Endothelial cell of umbilical vein (primary cell): Measurements from ENCODE around the gene TEAD4. TPM values are rescaled to one million over a fixed set of nuclear protein-coding genes. Genes with fewer than 3 reads are reported as not detected.

Source experiments
- BruUV-seq: library from RNA; stranded (reverse); fragments of 400-500 nt; replicated peaks from 2 replicates; lab custom pipeline; 2021; lab: Mats Ljungman, UMichigan
- CTCF ChIA-PET: fragments of 300-600, 350-600 bp; sonication (Branson Sonifier 250); formaldehyde crosslinking; loops from one replicate; lab custom pipeline; 2021; ENCODE audit warnings: antibody characterized with exemption, inconsistent platforms; lab: Charles Lee
- POLR2A ChIA-PET: fragments of 300-600, 350-600 bp; sonication (Branson Sonifier 250); formaldehyde crosslinking; loops from one replicate; lab custom pipeline; 2021; ENCODE audit warnings: antibody characterized with exemption, inconsistent platforms; lab: Charles Lee
- DNase-seq: peaks from one replicate; pipeline ENCODE4 v3.0.0-alpha.2; 2011; ENCODE audit warnings: low read depth, low spot score
- FAIRE-seq: peaks from 2 replicates; lab custom pipeline; 2011; peaks lifted over from hg19 to GRCh38; lab: Jason Lieb, UNC
- H2AFZ ChIP-seq: 2 replicates; pipeline ENCODE4 v1.6.0; 2012; ENCODE audit warnings: low read depth, low read length, control low read depth, inconsistent platforms
- H3K27ac ChIP-seq: 2 replicates; pipeline ENCODE4 v1.5.1; 2011; ENCODE audit warnings: low read depth, mild to moderate bottlenecking, control low read depth, low read length, moderate library complexity; ENCODE audit not compliant: insufficient read depth
- H3K27me3 ChIP-seq, 2 experiments: 2 replicates each; pipeline versions ENCODE4 v1.6.0 to v1.6.1; 2011; ENCODE audit warnings: low read length in 2 of 2, mixed read lengths in 1 of 2; ENCODE audit not compliant: control insufficient read depth in 2 of 2, insufficient read depth in 2 of 2
- H3K36me3 ChIP-seq, 2 experiments: 2 replicates in 1 of 2; 3 replicates in 1 of 2; pipeline ENCODE4 v1.5.1; 2011; ENCODE audit warnings: low read length in 2 of 2, mild to moderate bottlenecking in 1 of 2, moderate library complexity in 1 of 2; ENCODE audit not compliant: control insufficient read depth in 2 of 2, insufficient read depth in 2 of 2; ENCODE audit errors: extremely low read depth in 1 of 2
- H3K4me1 ChIP-seq: 3 replicates; pipeline ENCODE4 v1.5.1; 2011; ENCODE audit warnings: mild to moderate bottlenecking, low read length; ENCODE audit not compliant: control insufficient read depth, insufficient read depth; ENCODE audit errors: extremely low read depth
- H3K4me2 ChIP-seq: 2 replicates; pipeline ENCODE4 v1.6.1; 2011; ENCODE audit warnings: low read length, control low read depth, mixed read lengths; ENCODE audit not compliant: insufficient read depth
- H3K4me3 ChIP-seq, 3 experiments: fragments of 200-600 bp in 1 of 3; sonication (generic), shearing (Covaris generic) in 1 of 3; replicated peaks in 1 of 3; 2 replicates each; pipeline ENCODE4 v1.5.1; 2011 to 2016; ENCODE audit warnings: control low read depth in 3 of 3, low read length in 3 of 3, mild to moderate bottlenecking in 2 of 3, inconsistent platforms in 1 of 3, low read depth in 1 of 3, moderate library complexity in 1 of 3; ENCODE audit not compliant: insufficient read depth in 1 of 3
- H3K79me2 ChIP-seq: 2 replicates; pipeline ENCODE4 v1.6.0; 2012; ENCODE audit warnings: low read length, inconsistent platforms; ENCODE audit not compliant: control insufficient read depth, insufficient read depth
- H3K9ac ChIP-seq: replicated peaks from 2 replicates; pipeline ENCODE3; 2011; ENCODE audit warnings: low read length, control low read depth; ENCODE audit not compliant: insufficient read depth; ENCODE audit errors: extremely low read depth
- H3K9me1 ChIP-seq: replicated peaks from 3 replicates; pipeline ENCODE4 v1.6.0; 2011; ENCODE audit warnings: mild to moderate bottlenecking, low read length; ENCODE audit not compliant: control insufficient read depth, insufficient read depth; ENCODE audit errors: extremely low read depth
- H3K9me3 ChIP-seq: replicated peaks from 2 replicates; pipeline ENCODE4 v1.5.1; 2012; ENCODE audit warnings: low read length, inconsistent platforms; ENCODE audit not compliant: control insufficient read depth, insufficient read depth
- H4K20me1 ChIP-seq: replicated peaks from 2 replicates; pipeline ENCODE3; 2011; ENCODE audit warnings: mild to moderate bottlenecking, low read length; ENCODE audit not compliant: control insufficient read depth, insufficient read depth; ENCODE audit errors: extremely low read depth
- FOS ChIP-seq: IDR thresholded peaks from 2 replicates; pipeline ENCODE4 v1.6.1; 2011; ENCODE audit warnings: mild to moderate bottlenecking, low read length, moderate library complexity, borderline replicate concordance; ENCODE audit not compliant: insufficient read depth
- GATA2 ChIP-seq: IDR thresholded peaks from 2 replicates; pipeline ENCODE4 v1.7.0; 2011; ENCODE audit warnings: low read depth, mild to moderate bottlenecking, moderate library complexity, mixed read lengths, low read length; ENCODE audit not compliant: insufficient read length, insufficient read depth
- JUN ChIP-seq: IDR thresholded peaks from 2 replicates; pipeline ENCODE4 v1.6.1; 2011; ENCODE audit warnings: borderline replicate concordance, low read depth; ENCODE audit not compliant: insufficient read length, insufficient read depth
- MYC ChIP-seq: IDR thresholded peaks from one replicate; pipeline ENCODE4 v1.6.1; 2011; ENCODE audit warnings: mild to moderate bottlenecking, low read depth, low read length
- POLR2A ChIP-seq: IDR thresholded peaks from 2 replicates; pipeline ENCODE4 v1.6.1; 2012; ENCODE audit warnings: low read depth, mild to moderate bottlenecking, control low read depth, low read length
- POLR2AphosphoS5 ChIP-seq: IDR thresholded peaks from 2 replicates; pipeline ENCODE4 v1.6.1; 2012; ENCODE audit warnings: low read depth, mild to moderate bottlenecking, control low read depth, low read length, moderate library complexity; ENCODE audit not compliant: insufficient read depth
- dilution Hi-C: fragments of 300-500 bp; cut with MboI; formaldehyde crosslinking; loops from one replicate; pipeline ENCODE4 v1.15.0; 2019; ENCODE audit warnings: low sequenced_read_pairs; ENCODE audit not compliant: extremely low pct_ligation_motif_present
- intact Hi-C: fragments of 100-400 bp; cut with micrococcal nuclease; formaldehyde crosslinking; loops from one replicate; pipeline ENCODE4 v1.10.0; 2022
- polyA plus RNA-seq, 4 experiments: library from polyadenylated mRNA; depleted of rRNA in 3 of 4; stranded (reverse) in 3 of 4; unstranded in 1 of 4; fragments of >200 nt; gene quantifications; 2 replicates each; pipeline versions ENCODE4 v1.2.1 to v1.2.3, GENCODE V29; 2011 to 2012; ENCODE audit warnings: missing spikeins in 1 of 4
- total RNA-seq: library from RNA; stranded (reverse); gene quantifications from 2 replicates; pipeline ENCODE4 v1.2.3, GENCODE V29; 2021
- TF ChIP-seq, protein P1 (sequence below), 2 donors: IDR thresholded peaks; 1 replicate in 1 of 2; 2 replicates in 1 of 2; pipeline ENCODE4 v1.5.1; 2011; ENCODE audit warnings: low read length in 2 of 2, mild to moderate bottlenecking in 2 of 2, moderate library complexity in 2 of 2, control low read depth in 1 of 2, inconsistent platforms in 1 of 2, low read depth in 1 of 2; ENCODE audit not compliant: insufficient read depth in 1 of 2; ENCODE audit errors: extremely low read depth in 1 of 2
- TF ChIP-seq, protein P2 (sequence below): IDR thresholded peaks from 2 replicates; pipeline ENCODE4 v1.6.1; 2011; ENCODE audit not compliant: insufficient read depth, insufficient read length

TEAD4 gene
- total and polyA plus RNA-seq, 2 donors (not counting 3 experiments of a cell fraction or from before 2014, with no cell fraction given): 34.4 to 46.0 TPM

DNA sequence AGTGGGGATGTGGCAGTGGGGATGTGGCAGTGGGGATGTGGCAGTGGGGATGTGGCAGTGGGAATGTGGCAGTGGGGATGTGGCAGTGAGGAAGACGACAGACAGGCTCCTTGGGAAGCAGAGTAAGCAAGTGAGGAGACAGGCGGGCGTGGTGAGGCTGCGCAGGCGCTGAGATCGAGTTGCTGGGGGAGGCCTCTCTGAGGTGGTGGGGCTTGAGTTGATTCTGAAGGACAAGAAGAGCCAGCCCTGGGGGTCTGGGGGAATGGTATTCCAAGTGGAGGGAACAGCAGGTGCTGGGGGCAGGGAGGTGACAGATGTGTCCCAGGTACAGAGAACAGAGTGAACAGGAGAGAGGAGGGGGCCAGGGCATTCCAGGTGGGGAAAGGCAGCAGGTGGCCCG, 84.2 kb downstream of the TEAD4 start:
- H3K27me3 ChIP-seq: no peaks in the 10 kb centered on the region
- no peak for FAIRE-seq
- ChIA-PET POLR2A (no interaction called here), CTCF (interaction anchor here (1.4 to 2.9 kb wide), 3 partner anchors 9 to 189 kb away, joined by 4 to 78 read pairs (median 34); no protein-coding TSS in a partner anchor)
- TF ChIP-seq POLR2AphosphoS5 (no peak), JUN (no peak), POLR2A (no peak), GATA2 (no peak), FOS (no peak), MYC (no peak)
- TF ChIP-seq, protein P1, sequence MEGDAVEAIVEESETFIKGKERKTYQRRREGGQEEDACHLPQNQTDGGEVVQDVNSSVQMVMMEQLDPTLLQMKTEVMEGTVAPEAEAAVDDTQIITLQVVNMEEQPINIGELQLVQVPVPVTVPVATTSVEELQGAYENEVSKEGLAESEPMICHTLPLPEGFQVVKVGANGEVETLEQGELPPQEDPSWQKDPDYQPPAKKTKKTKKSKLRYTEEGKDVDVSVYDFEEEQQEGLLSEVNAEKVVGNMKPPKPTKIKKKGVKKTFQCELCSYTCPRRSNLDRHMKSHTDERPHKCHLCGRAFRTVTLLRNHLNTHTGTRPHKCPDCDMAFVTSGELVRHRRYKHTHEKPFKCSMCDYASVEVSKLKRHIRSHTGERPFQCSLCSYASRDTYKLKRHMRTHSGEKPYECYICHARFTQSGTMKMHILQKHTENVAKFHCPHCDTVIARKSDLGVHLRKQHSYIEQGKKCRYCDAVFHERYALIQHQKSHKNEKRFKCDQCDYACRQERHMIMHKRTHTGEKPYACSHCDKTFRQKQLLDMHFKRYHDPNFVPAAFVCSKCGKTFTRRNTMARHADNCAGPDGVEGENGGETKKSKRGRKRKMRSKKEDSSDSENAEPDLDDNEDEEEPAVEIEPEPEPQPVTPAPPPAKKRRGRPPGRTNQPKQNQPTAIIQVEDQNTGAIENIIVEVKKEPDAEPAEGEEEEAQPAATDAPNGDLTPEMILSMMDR (IDR thresholded peaks at IDR 0.05; ENCODE audit: extremely low read depth in 1 of 2, insufficient read depth in 1 of 2, low read depth in 1 of 2, low read length in 2 of 2): no peak
- TF ChIP-seq, protein P2, sequence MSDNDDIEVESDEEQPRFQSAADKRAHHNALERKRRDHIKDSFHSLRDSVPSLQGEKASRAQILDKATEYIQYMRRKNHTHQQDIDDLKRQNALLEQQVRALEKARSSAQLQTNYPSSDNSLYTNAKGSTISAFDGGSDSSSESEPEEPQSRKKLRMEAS: no peak
- H3K27ac ChIP-seq: no peak overlapping the region
- no peak for DNase-seq
- no peaks in the 10 kb centered on the region for H3K9me3 ChIP-seq
- BruUV-seq: no TSS peak
- no peak overlapping the region for H3K9ac ChIP-seq
- H3K79me2 ChIP-seq: no peaks in the 10 kb centered on the region
- no peaks in the 10 kb centered on the region for H3K9me1 ChIP-seq
- intact Hi-C loops: no loop called here
- no peaks in the 10 kb centered on the region for H3K4me1 ChIP-seq
- no peak overlapping the region for H3K4me3 ChIP-seq
- H3K36me3 ChIP-seq: peaks cover 0 to 5% of the 10 kb centered on the region in 2 experiments
- no peaks in the 10 kb centered on the region for H4K20me1 ChIP-seq
- no peak overlapping the region for H3K4me2 ChIP-seq
- H2AFZ ChIP-seq: no peak overlapping the region
- dilution Hi-C loops: no loop called here
